Measurements from ENCODE around the gene GPR137B.

DNA sequence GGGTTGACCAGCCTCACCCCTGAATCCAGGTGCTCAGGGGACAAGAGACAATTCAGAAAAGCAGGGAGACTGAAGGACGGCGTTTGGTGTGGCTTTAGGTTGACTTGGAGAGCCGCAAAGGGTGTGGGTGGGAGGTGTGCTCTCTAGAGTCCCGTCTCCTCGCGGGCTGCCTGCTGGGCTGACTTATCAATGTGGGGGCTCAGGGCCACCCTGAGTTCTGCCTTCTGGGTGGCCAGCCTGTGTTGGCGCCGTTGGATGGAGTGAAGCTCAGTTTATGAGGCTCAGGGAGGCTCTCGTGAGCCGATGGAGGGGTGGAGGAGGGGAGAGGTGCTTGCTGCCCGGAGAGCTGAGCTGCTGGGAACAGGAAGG is 13.0 kb downstream of the GPR137B start:
- TF ChIP-seq, protein P1, sequence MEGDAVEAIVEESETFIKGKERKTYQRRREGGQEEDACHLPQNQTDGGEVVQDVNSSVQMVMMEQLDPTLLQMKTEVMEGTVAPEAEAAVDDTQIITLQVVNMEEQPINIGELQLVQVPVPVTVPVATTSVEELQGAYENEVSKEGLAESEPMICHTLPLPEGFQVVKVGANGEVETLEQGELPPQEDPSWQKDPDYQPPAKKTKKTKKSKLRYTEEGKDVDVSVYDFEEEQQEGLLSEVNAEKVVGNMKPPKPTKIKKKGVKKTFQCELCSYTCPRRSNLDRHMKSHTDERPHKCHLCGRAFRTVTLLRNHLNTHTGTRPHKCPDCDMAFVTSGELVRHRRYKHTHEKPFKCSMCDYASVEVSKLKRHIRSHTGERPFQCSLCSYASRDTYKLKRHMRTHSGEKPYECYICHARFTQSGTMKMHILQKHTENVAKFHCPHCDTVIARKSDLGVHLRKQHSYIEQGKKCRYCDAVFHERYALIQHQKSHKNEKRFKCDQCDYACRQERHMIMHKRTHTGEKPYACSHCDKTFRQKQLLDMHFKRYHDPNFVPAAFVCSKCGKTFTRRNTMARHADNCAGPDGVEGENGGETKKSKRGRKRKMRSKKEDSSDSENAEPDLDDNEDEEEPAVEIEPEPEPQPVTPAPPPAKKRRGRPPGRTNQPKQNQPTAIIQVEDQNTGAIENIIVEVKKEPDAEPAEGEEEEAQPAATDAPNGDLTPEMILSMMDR (IDR thresholded peaks at IDR 0.05; ENCODE audit: poor library complexity), result no peak
- TF ChIP-seq EZH2phosphoT487 (IDR thresholded peaks at IDR 0.05; ENCODE audit: low read depth, severe bottlenecking, unreplicated experiment), result no peak
- TF ChIP-seq EZH2 (IDR thresholded peaks at IDR 0.05; ENCODE audit: borderline replicate concordance), result no peak

All from hepatocyte (in vitro differentiated cells).